ENCODE measurements around the gene IRGC. TPM values are rescaled to one million over a fixed set of nuclear protein-coding genes. Genes with fewer than 3 reads are reported as not detected.

Gene IRGC
- total RNA-seq, 1 donor from 2014 or later, result not detected

DNA sequence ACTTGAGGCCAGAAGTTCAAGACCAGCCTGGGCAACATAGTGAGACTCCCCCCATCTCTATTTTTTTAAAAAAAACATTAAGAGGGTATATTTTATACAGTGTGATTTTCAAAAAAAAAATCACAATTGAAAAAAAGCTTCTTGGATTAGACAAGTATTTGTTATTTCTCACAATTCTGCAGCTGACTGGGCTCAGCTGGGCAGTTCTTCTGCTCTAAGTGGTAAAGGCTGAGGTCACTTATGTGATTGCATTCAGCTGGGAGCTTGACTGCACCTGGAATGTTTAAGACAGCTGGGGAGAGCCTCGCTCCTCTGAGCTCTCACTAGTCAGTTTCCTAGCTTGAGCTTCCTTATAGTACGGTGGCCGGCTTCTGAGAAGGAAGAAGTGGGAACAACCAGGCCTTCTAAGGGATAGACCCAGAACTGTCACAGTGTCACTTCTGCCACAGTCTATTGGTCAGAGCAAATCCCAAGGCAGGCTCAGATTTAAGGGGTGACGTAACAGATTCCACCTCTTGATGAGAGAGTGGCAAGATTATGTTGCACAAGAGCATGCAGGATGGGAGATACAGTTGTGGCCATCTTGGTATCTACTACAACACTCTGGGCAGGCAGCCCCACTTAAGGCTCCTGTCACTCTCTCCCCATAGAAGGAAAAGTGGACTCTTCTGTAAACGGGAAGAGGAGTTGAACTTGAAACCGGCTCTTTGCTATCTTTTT is 19.7 kb upstream of the IRGC start:
- H3K4me3 Mint-ChIP-seq (ENCODE audit: low read depth), result no peak overlapping the region
- peaks cover 18% of the 10 kb centered on the region for H3K9me3 Mint-ChIP-seq
- H3K27ac Mint-ChIP-seq, result no peak overlapping the region
- H3K27me3 Mint-ChIP-seq (ENCODE audit: low read depth), result peaks cover 16% of the 10 kb centered on the region
- no peaks in the 10 kb centered on the region for H3K36me3 Mint-ChIP-seq (ENCODE audit: low read depth)
- intact Hi-C loops (cut with micrococcal nuclease), result no loop called here
- no peak for DNase-seq (ENCODE audit: low spot score)
- H3K4me1 Mint-ChIP-seq (ENCODE audit: low read depth), result peaks cover 12% of the 10 kb centered on the region

DNA sequence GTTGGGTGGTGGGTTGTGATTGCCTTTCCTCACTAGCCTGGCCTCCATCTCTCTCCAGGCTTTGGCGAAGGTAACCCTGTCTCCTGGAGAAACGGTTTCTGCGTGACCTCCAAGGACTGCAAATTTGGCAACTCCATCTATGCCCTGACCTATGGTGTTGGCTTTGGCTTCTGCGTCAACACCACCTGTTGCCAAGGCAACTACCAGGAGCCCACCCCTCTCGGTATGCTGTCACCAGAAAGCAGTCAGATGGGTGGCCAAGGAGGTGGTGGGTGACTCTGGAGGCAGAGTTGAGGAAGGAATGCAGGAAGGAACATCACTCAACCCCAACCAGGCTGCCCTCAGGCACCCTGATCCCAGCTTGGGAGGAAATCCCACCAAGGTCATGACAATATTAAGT is 18.6 kb upstream of the IRGC start:
- intact Hi-C loops (cut with micrococcal nuclease), result no loop called here
- DNase-seq (ENCODE audit: low spot score), result no peak
- H3K36me3 Mint-ChIP-seq (ENCODE audit: low read depth), result no peaks in the 10 kb centered on the region
- peaks cover 20% of the 10 kb centered on the region for H3K4me1 Mint-ChIP-seq (ENCODE audit: low read depth)
- no peak overlapping the region for H3K4me3 Mint-ChIP-seq (ENCODE audit: low read depth)
- H3K9me3 Mint-ChIP-seq, result peaks cover 12% of the 10 kb centered on the region
- no peak overlapping the region for H3K27ac Mint-ChIP-seq
- H3K27me3 Mint-ChIP-seq (ENCODE audit: low read depth), result peaks cover 16% of the 10 kb centered on the region

DNA sequence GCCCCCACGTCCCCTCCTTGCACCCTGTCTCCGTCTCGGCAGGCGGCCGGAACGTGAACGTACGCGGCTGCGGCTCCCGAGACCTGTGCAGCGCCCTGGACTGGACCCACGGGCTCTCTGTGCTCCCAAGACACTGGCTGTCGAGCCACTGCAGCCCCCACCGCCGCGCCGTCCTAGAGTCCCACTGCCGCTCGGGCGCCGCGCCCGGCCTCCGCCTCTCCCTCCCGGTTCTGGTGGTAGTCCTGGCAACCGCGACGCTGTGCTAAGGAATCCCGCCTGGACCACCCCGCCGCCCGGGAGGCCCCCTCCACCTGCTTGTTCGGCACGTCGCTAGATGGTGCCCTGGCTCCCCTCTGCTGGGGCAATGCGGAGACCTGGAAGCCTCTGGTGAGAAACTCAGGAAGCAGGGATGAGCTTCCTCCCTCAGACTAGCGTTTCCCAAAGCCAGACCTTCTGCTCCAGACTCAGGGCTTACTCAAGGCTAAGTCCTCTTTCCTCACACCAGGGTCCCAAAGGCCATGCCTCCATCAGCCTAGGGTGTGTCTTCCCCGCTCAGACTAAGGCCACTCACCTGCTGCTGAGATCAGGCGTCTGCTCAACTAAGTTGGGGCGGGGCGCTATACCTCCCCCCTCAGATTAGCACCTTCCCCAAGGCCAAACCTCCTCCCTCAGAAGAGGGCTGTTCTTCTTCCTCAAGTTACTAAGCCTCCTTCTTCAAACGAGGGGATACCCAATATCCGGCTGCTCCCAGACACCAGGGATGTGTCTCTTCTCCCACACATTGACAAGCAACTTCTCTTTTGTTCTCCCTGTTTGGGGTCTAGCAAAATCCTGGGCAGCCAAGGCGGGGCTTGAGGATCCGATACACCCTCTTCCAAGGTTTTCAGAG is 16.1 kb upstream of the IRGC start:
- H3K9me3 Mint-ChIP-seq, result peaks cover 8% of the 10 kb centered on the region

DNA sequence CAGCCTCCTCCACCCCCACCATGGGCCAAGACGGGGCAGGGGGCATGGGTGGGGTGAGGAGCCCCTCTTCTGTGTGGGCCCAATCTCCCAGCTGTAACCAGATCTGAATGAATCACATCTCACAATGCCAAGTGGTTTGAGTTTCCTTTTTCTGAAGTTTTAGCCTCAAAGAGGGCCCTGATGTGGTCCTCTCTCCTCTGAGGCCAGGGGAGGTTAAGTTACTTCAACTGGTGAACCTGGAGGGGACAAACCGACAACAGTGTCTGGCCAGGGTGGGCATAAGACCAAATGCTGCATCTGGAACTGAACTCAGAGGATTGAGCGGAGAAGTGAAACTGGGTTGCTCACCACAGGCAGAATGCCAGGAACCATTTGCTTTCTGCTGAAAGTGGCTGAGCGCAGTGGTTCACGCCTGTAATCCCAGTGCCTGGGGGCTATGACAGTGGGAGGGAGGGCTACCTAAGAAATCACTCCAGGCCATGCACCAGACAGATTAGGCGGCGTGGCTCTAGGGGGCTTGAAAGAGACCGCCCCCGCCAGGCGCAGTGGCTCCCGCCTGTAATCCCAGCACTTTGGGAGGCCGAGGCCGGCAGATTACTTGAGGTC is 15.4 kb upstream of the IRGC start:
- Mint-ChIP-seq H3K9me3 (peaks cover 4% of the 10 kb centered on the region), H3K36me3 (ENCODE audit: low read depth) (no peaks in the 10 kb centered on the region), H3K27ac (peak overlapping the region; percentile 96), H3K4me3 (ENCODE audit: low read depth) (peak overlapping the region; percentile 82), H3K27me3 (ENCODE audit: low read depth) (peaks cover 19% of the 10 kb centered on the region), H3K4me1 (ENCODE audit: low read depth) (peaks cover 21% of the 10 kb centered on the region)
- DNase-seq (ENCODE audit: low spot score), result no peak
- intact Hi-C loops (cut with micrococcal nuclease), result loop anchor here (2.0 to 5.0 kb wide), 2 partner anchors 32 to 52 kb away; partner anchors contain the start of gene SMG9

More for the DNA sequence above, 16.1 kb upstream of the IRGC start:
- Mint-ChIP-seq H3K4me3 (ENCODE audit: low read depth) (peak overlapping the region; percentile 82), H3K27me3 (ENCODE audit: low read depth) (peaks cover 19% of the 10 kb centered on the region), H3K27ac (peak overlapping the region; percentile 52), H3K4me1 (ENCODE audit: low read depth) (peaks cover 21% of the 10 kb centered on the region), H3K36me3 (ENCODE audit: low read depth) (no peaks in the 10 kb centered on the region)
- no peak for DNase-seq (ENCODE audit: low spot score)
- intact Hi-C loops (cut with micrococcal nuclease), result loop anchor here (2.0 to 5.0 kb wide), 2 partner anchors 31 to 53 kb away; partner anchors contain the start of gene SMG9

DNA sequence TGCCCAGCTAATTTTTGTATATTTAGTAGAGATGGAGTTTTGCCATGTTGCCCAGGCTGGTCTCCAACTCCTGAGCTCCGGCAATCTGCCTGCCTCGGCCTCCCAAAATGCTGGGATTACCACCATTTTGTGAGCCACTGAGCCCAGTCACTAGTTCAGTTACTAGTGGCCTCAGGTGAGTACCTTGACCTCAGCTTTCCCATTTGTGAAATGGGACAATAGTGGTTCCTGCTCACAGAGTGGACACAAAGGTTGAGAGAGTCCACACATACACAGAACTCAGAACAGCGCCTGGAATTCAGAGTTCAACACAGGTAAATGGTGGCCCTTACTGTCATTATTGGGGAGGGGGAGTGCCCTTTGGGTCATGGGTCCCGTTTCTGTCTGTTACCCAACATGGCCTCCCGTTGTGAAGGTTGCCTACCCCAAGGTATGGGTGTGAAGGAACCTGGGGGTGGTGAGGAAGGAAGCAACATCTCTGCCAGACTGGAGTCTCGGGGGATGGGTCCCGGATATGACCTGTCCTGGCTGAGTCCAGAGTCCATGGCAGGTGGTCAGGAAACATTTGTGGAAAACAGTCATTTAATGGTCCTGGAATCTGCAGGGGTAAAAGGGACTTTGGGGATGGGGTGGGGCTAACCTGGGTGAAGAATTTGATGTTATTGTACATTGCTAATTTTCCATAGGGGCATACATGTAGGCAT is 11.7 kb upstream of the IRGC start:
- no peak for DNase-seq (ENCODE audit: low spot score)
- Mint-ChIP-seq H3K27me3 (ENCODE audit: low read depth) (peaks cover 12% of the 10 kb centered on the region), H3K27ac (no peak overlapping the region), H3K9me3 (peaks cover 11% of the 10 kb centered on the region), H3K4me1 (ENCODE audit: low read depth) (peaks cover 21% of the 10 kb centered on the region), H3K4me3 (ENCODE audit: low read depth) (no peak overlapping the region), H3K36me3 (ENCODE audit: low read depth) (no peaks in the 10 kb centered on the region)
- intact Hi-C loops (cut with micrococcal nuclease), result loop anchor here (5.0 kb wide), 1 partner anchor 48 kb away; the partner anchor contains the start of gene SMG9

DNA sequence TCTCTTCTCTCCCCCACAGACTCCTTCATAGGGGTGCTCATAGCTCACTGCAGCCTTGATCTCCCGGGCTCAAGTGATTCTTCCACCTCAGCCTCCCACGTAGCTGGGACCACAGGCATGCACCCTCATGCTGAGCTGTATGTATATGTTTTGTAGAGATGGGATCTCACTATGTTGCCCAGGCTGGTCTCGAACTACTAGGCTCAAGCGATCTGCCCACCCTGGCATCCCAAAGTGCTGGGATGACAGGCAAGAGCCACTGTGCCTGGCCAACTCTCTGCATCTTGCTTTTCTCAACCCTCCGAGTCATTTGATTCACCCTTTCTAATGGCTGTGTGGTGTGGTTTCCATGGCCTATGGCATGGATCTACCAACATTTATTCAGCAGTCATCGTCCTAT is 10.1 kb upstream of the IRGC start:
- H3K27me3 Mint-ChIP-seq (ENCODE audit: low read depth), result peaks cover 3% of the 10 kb centered on the region

DNA sequence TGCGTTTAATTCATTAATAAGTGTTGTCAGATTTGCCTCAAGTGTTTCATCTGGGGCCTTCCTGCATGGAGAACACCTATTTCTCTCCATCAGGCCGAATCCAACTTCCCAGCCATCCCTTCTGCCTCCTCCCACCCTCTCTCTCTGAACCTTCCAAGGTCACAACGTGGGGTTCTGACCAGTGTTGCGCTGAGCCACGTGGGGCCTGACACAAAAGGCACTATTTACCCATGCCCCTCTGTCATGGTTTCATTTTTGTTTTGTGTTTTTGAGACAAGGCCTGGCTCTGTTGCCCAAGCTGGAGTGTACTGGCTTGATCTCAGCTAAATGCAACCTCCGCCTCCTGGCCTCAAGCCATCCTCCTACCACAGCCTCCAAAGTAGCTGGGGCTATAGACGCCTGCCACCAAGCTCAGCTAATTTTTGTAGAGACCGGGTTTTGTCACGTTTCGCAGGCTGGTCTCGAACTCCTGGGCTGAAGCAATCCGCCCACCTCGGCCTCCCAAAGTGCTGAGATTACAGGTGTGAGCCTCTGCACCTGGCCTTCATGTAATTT is 8.6 kb upstream of the IRGC start:
- intact Hi-C loops (cut with micrococcal nuclease), result no loop called here
- no peaks in the 10 kb centered on the region for H3K36me3 Mint-ChIP-seq (ENCODE audit: low read depth)
- peaks cover 3% of the 10 kb centered on the region for H3K27me3 Mint-ChIP-seq (ENCODE audit: low read depth)
- no peak overlapping the region for H3K4me3 Mint-ChIP-seq (ENCODE audit: low read depth)
- H3K9me3 Mint-ChIP-seq, result peaks cover 7% of the 10 kb centered on the region
- H3K4me1 Mint-ChIP-seq (ENCODE audit: low read depth), result peaks cover 3% of the 10 kb centered on the region
- no peak for DNase-seq (ENCODE audit: low spot score)
- H3K27ac Mint-ChIP-seq, result no peak overlapping the region

More for the DNA sequence above, 10.1 kb upstream of the IRGC start:
- no peak overlapping the region for H3K27ac Mint-ChIP-seq
- peaks cover 11% of the 10 kb centered on the region for H3K9me3 Mint-ChIP-seq
- no peak overlapping the region for H3K4me3 Mint-ChIP-seq (ENCODE audit: low read depth)
- H3K4me1 Mint-ChIP-seq (ENCODE audit: low read depth), result peaks cover 11% of the 10 kb centered on the region
- no peaks in the 10 kb centered on the region for H3K36me3 Mint-ChIP-seq (ENCODE audit: low read depth)
- DNase-seq (ENCODE audit: low spot score), result no peak
- intact Hi-C loops (cut with micrococcal nuclease), result no loop called here

DNA sequence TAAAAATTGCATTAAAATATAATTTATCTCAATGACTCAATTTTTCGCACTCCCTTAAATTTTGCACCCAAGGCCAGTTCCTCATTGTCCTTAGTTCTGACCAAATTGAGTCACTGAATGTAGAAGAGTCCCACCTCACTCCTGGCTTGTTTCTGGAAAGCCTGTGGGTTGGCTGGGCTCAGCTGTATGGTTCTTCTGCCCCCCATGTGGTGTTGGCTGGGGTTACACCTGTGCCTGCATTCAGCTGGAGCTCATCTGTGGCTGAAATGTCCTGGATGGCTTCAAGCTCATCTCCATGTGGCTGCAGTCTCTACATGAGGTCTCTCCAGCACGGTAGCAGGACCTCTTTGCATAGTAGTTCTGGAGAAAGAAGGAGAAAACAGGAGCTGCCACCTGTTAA is 7.2 kb upstream of the IRGC start:
- no peak overlapping the region for H3K4me3 Mint-ChIP-seq (ENCODE audit: low read depth)
- intact Hi-C loops (cut with micrococcal nuclease), result no loop called here
- DNase-seq (ENCODE audit: low spot score), result no peak
- H3K9me3 Mint-ChIP-seq, result peaks cover 7% of the 10 kb centered on the region
- no peaks in the 10 kb centered on the region for H3K36me3 Mint-ChIP-seq (ENCODE audit: low read depth)
- peaks cover 3% of the 10 kb centered on the region for H3K27me3 Mint-ChIP-seq (ENCODE audit: low read depth)
- H3K27ac Mint-ChIP-seq, result no peak overlapping the region
- peaks cover 3% of the 10 kb centered on the region for H3K4me1 Mint-ChIP-seq (ENCODE audit: low read depth)

DNA sequence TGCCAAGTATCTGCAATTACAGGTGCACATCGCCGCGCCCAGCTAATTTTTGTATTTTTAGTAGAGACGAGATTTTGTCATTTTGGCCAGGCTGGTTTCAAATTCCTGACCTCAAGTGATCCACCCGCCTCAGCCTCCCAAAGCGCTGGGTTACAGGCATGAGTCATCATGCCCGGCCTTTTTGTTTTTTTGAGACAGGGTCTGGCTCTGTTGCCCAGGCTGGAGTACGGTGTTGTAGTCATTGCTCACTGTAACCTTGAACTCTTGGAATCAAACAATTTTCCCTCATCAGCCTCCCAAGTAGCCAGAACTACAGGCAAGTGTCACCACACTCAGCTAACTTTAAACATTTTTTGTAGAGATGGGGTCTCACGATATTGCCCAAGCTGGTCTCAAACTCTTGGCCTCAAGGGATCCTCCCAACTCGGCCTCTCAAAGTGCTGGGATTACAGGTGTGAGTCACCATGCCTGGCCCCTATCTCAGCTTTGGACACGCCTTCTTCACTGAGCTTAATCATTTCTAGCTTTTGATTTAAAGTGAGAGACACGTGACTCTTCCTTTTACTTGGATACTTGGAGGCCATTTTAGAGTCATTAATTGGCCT is 4.0 kb upstream of the IRGC start:
- no peaks in the 10 kb centered on the region for H3K36me3 Mint-ChIP-seq (ENCODE audit: low read depth)
- DNase-seq (ENCODE audit: low spot score), result no peak
- no peaks in the 10 kb centered on the region for H3K27me3 Mint-ChIP-seq (ENCODE audit: low read depth)
- intact Hi-C loops (cut with micrococcal nuclease), result no loop called here
- peaks cover 7% of the 10 kb centered on the region for H3K9me3 Mint-ChIP-seq
- peaks cover 3% of the 10 kb centered on the region for H3K4me1 Mint-ChIP-seq (ENCODE audit: low read depth)
- no peak overlapping the region for H3K4me3 Mint-ChIP-seq (ENCODE audit: low read depth)
- no peak overlapping the region for H3K27ac Mint-ChIP-seq

DNA sequence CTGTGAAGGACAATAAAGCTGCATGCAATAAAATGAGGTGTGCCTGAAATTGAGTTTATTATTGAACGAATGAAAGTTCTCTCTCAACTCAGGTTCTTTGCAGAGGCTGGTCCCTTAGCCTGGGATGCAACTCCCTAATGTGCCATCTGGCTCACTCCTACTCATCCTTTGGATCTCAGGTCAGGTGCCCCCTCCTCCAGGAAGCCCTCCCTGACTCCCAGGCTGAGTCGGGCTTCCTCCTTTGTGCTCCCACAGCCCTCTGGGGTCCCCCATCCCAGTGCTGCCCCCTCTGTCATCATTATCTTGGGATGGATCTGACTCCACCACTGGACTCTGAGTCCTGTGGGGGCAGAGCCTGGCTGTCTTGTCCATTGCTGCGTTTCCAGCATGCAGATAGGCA is 2.7 kb upstream of the IRGC start:
- peaks cover 3% of the 10 kb centered on the region for H3K4me1 Mint-ChIP-seq (ENCODE audit: low read depth)
- peaks cover 4% of the 10 kb centered on the region for H3K9me3 Mint-ChIP-seq
- no peaks in the 10 kb centered on the region for H3K36me3 Mint-ChIP-seq (ENCODE audit: low read depth)
- DNase-seq (ENCODE audit: low spot score), result no peak
- H3K27me3 Mint-ChIP-seq (ENCODE audit: low read depth), result no peaks in the 10 kb centered on the region
- H3K27ac Mint-ChIP-seq, result no peak overlapping the region
- H3K4me3 Mint-ChIP-seq (ENCODE audit: low read depth), result no peak overlapping the region
- intact Hi-C loops (cut with micrococcal nuclease), result no loop called here

DNA sequence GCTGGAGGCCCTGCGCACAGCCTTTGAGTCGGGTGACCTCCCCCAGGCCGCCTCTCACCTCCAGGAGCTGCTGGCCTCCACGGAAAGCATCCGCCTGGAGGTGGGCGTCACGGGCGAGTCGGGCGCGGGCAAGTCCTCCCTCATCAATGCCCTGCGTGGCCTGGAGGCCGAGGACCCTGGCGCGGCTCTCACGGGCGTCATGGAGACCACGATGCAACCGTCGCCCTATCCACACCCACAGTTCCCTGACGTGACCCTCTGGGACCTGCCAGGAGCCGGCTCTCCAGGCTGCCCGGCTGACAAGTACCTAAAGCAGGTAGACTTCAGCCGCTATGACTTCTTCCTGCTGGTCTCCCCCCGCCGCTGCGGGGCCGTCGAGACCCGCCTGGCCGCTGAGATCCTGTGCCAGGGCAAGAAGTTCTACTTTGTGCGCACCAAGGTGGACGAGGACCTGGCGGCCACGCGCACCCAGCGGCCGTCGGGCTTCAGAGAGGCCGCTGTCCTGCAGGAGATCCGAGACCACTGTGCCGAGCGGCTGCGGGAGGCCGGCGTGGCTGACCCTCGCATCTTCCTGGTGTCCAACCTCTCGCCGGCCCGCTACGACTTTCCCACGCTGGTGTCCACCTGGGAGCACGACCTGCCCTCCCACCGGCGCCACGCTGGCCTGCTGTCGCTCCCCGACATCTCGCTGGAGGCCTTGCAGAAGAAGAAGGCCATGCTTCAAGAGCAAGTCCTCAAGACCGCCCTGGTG is 2.9 kb downstream of the IRGC start:
- no peaks in the 10 kb centered on the region for H3K9me3 Mint-ChIP-seq
- no peak for DNase-seq (ENCODE audit: low spot score)
- no peak overlapping the region for H3K4me3 Mint-ChIP-seq (ENCODE audit: low read depth)
- H3K27ac Mint-ChIP-seq, result no peak overlapping the region
- intact Hi-C loops (cut with micrococcal nuclease), result loop anchor here (5.0 kb wide), 1 partner anchor 42 kb away; no protein-coding TSS in a partner anchor
- H3K27me3 Mint-ChIP-seq (ENCODE audit: low read depth), result no peaks in the 10 kb centered on the region
- H3K4me1 Mint-ChIP-seq (ENCODE audit: low read depth), result no peaks in the 10 kb centered on the region
- no peaks in the 10 kb centered on the region for H3K36me3 Mint-ChIP-seq (ENCODE audit: low read depth)
